ENCODE measurements around the gene ARHGDIB.

ARHGDIB gene

GRCh38 chr12:14960548-14961465 lies 594 bp downstream of the ARHGDIB start:
- in situ Hi-C loops (cut with MboI; ENCODE audit: low sequenced_read_pairs, unreplicated experiment): loop anchor here (25.0 kb wide), 1 partner anchor 574 kb away; no protein-coding TSS in a partner anchor
- TF ChIP-seq CTCF (IDR thresholded peaks at IDR 0.05; ENCODE audit: borderline replicate concordance, control extremely low read depth, extremely low read depth, insufficient read depth, missing control alignments): no peak
- no peak for DNase-seq (ENCODE audit: low spot score)

GRCh38 chr12:14959916-14960496 lies 1.4 kb downstream of the ARHGDIB start:
- in situ Hi-C loops (cut with MboI; ENCODE audit: low sequenced_read_pairs, unreplicated experiment): loop anchor here (25.0 kb wide), 1 partner anchor 573 kb away; no protein-coding TSS in a partner anchor

GRCh38 chr12:14959463-14959862 lies 1.9 kb downstream of the ARHGDIB start:
- no peak for DNase-seq (ENCODE audit: low spot score)
- TF ChIP-seq CTCF (IDR thresholded peaks at IDR 0.05; ENCODE audit: borderline replicate concordance, control extremely low read depth, extremely low read depth, insufficient read depth, missing control alignments): no peak
- in situ Hi-C loops (cut with MboI; ENCODE audit: low sequenced_read_pairs, unreplicated experiment): loop anchor here (25.0 kb wide), 1 partner anchor 572 kb away; no protein-coding TSS in a partner anchor

More at GRCh38 chr12:14959916-14960496, 1.4 kb downstream of the ARHGDIB start:
- DNase-seq (ENCODE audit: low spot score): no peak
- no peak for TF ChIP-seq CTCF (IDR thresholded peaks at IDR 0.05; ENCODE audit: borderline replicate concordance, control extremely low read depth, extremely low read depth, insufficient read depth, missing control alignments)

GRCh38 chr12:14959126-14959440 lies 2.3 kb downstream of the ARHGDIB start:
- in situ Hi-C loops (cut with MboI; ENCODE audit: low sequenced_read_pairs, unreplicated experiment): loop anchor here (25.0 kb wide), 1 partner anchor 572 kb away; no protein-coding TSS in a partner anchor
- DNase-seq (ENCODE audit: low spot score): no peak

GRCh38 chr12:14958361-14959125 lies 2.9 kb downstream of the ARHGDIB start:
- TF ChIP-seq CTCF (IDR thresholded peaks at IDR 0.05; ENCODE audit: borderline replicate concordance, control extremely low read depth, extremely low read depth, insufficient read depth, missing control alignments): no peak
- DNase-seq (ENCODE audit: low spot score): no peak
- in situ Hi-C loops (cut with MboI; ENCODE audit: low sequenced_read_pairs, unreplicated experiment): loop anchor here (25.0 kb wide), 1 partner anchor 571 kb away; no protein-coding TSS in a partner anchor

More at GRCh38 chr12:14959126-14959440, 2.3 kb downstream of the ARHGDIB start:
- TF ChIP-seq CTCF (IDR thresholded peaks at IDR 0.05; ENCODE audit: borderline replicate concordance, control extremely low read depth, extremely low read depth, insufficient read depth, missing control alignments): no peak
